ENCODE measurements around the gene PCBD1. TPM values are rescaled to one million over a fixed set of nuclear protein-coding genes. Genes with fewer than 3 reads are reported as not detected.

The PCBD1 gene
- total and polyA plus RNA-seq, 8 donors = 72.6 to 112 (median 79.2) TPM

DNA sequence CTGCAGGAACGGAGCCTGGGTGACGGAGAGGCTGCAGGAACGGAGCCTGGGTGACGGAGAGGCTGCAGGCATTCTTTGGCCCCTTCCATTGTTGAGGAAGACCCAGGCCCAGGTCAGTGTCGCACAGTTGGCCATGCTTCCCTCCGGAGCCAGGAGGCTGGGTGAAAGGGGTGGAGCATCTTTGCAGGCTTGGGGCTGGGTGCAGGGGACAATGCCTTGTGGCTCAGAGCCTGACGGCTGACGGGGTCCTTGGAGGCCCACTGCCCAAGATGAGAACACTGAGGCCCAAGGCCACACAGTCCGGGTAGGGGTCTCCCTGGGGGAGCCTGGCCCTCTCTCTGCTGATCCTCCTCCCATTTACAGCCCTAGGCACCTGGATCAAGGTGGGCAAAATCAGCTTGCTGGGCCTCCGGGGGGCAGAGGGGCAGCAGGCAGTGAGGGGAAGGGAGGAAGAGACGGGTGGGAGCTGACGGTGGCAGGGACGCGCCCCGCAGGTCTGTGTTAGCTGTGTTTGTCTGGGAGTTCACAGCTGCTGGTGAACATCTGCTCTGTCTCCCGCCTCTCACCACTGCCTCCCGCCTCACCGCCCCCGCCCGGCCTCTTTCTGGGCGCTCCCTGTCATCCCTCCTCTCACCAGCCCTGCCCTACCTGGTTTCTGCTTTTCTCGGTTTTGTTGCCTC is 30.6 kb upstream of the PCBD1 start:
- H3K27me3 ChIP-seq = peaks cover 0 to 13% of the 10 kb centered on the region in 2 donors
- TF ChIP-seq CTCF (IDR thresholded peaks at IDR 0.05) = no peak
- no peak for ATAC-seq

GRCh38 chr10:70917635-70918034 is 29.3 kb upstream of the PCBD1 start:
- H3K4me1 ChIP-seq = no peaks in the 10 kb centered on the region
- TF ChIP-seq CTCF (IDR thresholded peaks at IDR 0.05) = no peak
- no peaks in the 10 kb centered on the region for H3K9me3 ChIP-seq
- peaks cover 0 to 13% of the 10 kb centered on the region in 2 donors for H3K27me3 ChIP-seq
- ATAC-seq = no peak
- H3K36me3 ChIP-seq = no peaks in the 10 kb centered on the region
- no peak overlapping the region for H3K27ac ChIP-seq
- peak in 1 of 4 donors; percentile 47 for DNase-seq
- intact Hi-C loops (cut with DNase I) = no loop called here
- H3K4me3 ChIP-seq = no peak overlapping the region

More for the DNA sequence above, 30.6 kb upstream of the PCBD1 start:
- no peak overlapping the region for H3K27ac ChIP-seq
- intact Hi-C loops (cut with DNase I) = no loop called here
- no peaks in the 10 kb centered on the region for H3K36me3 ChIP-seq
- H3K4me3 ChIP-seq = no peak overlapping the region
- no peaks in the 10 kb centered on the region for H3K4me1 ChIP-seq
- H3K9me3 ChIP-seq = no peaks in the 10 kb centered on the region
- peak in 1 of 4 donors; percentile 66 for DNase-seq

- no peak for TF ChIP-seq CTCF (IDR thresholded peaks at IDR 0.05)
- no peaks in the 10 kb centered on the region for H3K9me3 ChIP-seq
- DNase-seq (no peak), ATAC-seq (no peak)
- H3K36me3 ChIP-seq = no peaks in the 10 kb centered on the region
- H3K27ac ChIP-seq = no peak overlapping the region
- H3K4me1 ChIP-seq = no peaks in the 10 kb centered on the region
- peaks cover 0 to 13% of the 10 kb centered on the region in 2 donors for H3K27me3 ChIP-seq
- H3K4me3 ChIP-seq = no peak overlapping the region
- intact Hi-C loops (cut with DNase I) = no loop called here
Observed at GRCh38 chr10:70917226-70917625, 28.9 kb upstream of the PCBD1 start.

GRCh38 chr10:70916241-70916640 is 27.9 kb upstream of the PCBD1 start:
- intact Hi-C loops (cut with DNase I) = no loop called here
- TF ChIP-seq CTCF (IDR thresholded peaks at IDR 0.05) = no peak
- no peaks in the 10 kb centered on the region for H3K4me1 ChIP-seq
- peak in 1 of 4 donors; percentile 33 for DNase-seq
- H3K4me3 ChIP-seq = no peak overlapping the region
- H3K27ac ChIP-seq = no peak overlapping the region
- ATAC-seq = no peak
- no peaks in the 10 kb centered on the region for H3K36me3 ChIP-seq
- H3K9me3 ChIP-seq = no peaks in the 10 kb centered on the region
- H3K27me3 ChIP-seq = peaks cover 0 to 13% of the 10 kb centered on the region in 2 donors

- Histone ChIP-seq H3K4me1 (no peaks in the 10 kb centered on the region), H3K9me3 (no peaks in the 10 kb centered on the region), H3K4me3 (no peak overlapping the region), H3K27ac (no peak overlapping the region), H3K27me3 (peaks cover 0 to 13% of the 10 kb centered on the region in 2 donors), H3K36me3 (no peaks in the 10 kb centered on the region)
- DNase-seq (peak in 1 of 4 donors; percentile 19), ATAC-seq (no peak)
- no peak for TF ChIP-seq CTCF (IDR thresholded peaks at IDR 0.05)
- intact Hi-C loops (cut with DNase I) = no loop called here
Observed at GRCh38 chr10:70915806-70916205, 27.4 kb upstream of the PCBD1 start.

Data from left lung (tissue), 10 donors.